Measurements from ENCODE around the gene TEDC2.

- TF ChIP-seq CTCF (IDR thresholded peaks at IDR 0.05) = no peak
- TF ChIP-seq POLR2AphosphoS5 (IDR thresholded peaks at IDR 0.05) = no peak
These were observed 2.6 kb upstream of the TEDC2 start for GRCh38 chr16:2457267-2457666.
